DMS79 treated with DMSO at 0.1 percent for 48 hours (cell line): Measurements from ENCODE around the gene F7.
A peak's percentile ranks its signal among the peaks of the same experiment; 100 is the strongest.
"Not testable (repeated sequence)": the region's sequence is repeated elsewhere in the genome, so short reads cannot be mapped to it uniquely, and the experiment has no call there.

Experiments
- DNase-seq: peaks from one replicate; lab custom pipeline; 2025; lab: John Stamatoyannopoulos, UW

F7 gene

GRCh38 chr13:113102727-113103126 lies 2.9 kb upstream of the F7 start:
- DNase-seq = no peak

- DNase-seq = no peak
These were observed 1.9 kb upstream of the F7 start for GRCh38 chr13:113103646-113104045.

- no peak for DNase-seq
These were observed 396 bp downstream of the F7 start for GRCh38 chr13:113105921-113106452.

GRCh38 chr13:113106711-113107351 lies 1.2 kb downstream of the F7 start:
- DNase-seq = no peak

GRCh38 chr13:113108521-113108920 lies 2.9 kb downstream of the F7 start:
- not testable (repeated sequence) for DNase-seq

- no peak for DNase-seq
These were observed 3.8 kb downstream of the F7 start for GRCh38 chr13:113109151-113110047.

- DNase-seq = peak; percentile 54
These were observed 4.7 kb downstream of the F7 start for GRCh38 chr13:113110048-113110851.

- DNase-seq = no peak
These were observed 5.3 kb downstream of the F7 start for GRCh38 chr13:113110852-113111315.

- DNase-seq = not testable (repeated sequence)
These were observed 6.2 kb downstream of the F7 start for GRCh38 chr13:113111821-113112220.

- not testable (repeated sequence) for DNase-seq
These were observed 6.9 kb downstream of the F7 start for GRCh38 chr13:113112475-113112874.

- DNase-seq = no peak
These were observed 7.6 kb downstream of the F7 start for GRCh38 chr13:113112893-113113845.

- no peak for DNase-seq
These were observed 8.3 kb downstream of the F7 start for GRCh38 chr13:113113846-113114271.

- no peak for DNase-seq
These were observed 9.1 kb downstream of the F7 start for GRCh38 chr13:113114511-113115362.

GRCh38 chr13:113115363-113116205 lies 10.0 kb downstream of the F7 start:
- DNase-seq = no peak

GRCh38 chr13:113116206-113116800 lies 10.7 kb downstream of the F7 start:
- DNase-seq = no peak

GRCh38 chr13:113116871-113117271 lies 11.3 kb downstream of the F7 start:
- DNase-seq = no peak

GRCh38 chr13:113117335-113117872 lies 11.8 kb downstream of the F7 start:
- no peak for DNase-seq

- DNase-seq = no peak
These were observed 12.3 kb downstream of the F7 start for GRCh38 chr13:113117911-113118260.
